Transverse colon (tissue), 3 donors: ENCODE results near the gene MCAM.

Experiments used
- POLR2A ChIP-seq: fragments of 450-650 bp; IDR thresholded peaks from one replicate; pipeline ENCODE4 v1.6.1; 2016; ENCODE audit warnings: antibody characterized with exemption, mild to moderate bottlenecking, moderate library complexity
- TF ChIP-seq, protein P1 (sequence below), 5 experiments: fragments of 200-600 bp in 3 of 5; fragments of 450-650 bp in 2 of 5; sonication (generic) in 3 of 5; IDR thresholded peaks; 1 replicate in 2 of 5; 2 replicates in 3 of 5; pipeline ENCODE4 v1.5.1; 2016 to 2017; ENCODE audit warnings: antibody characterized with exemption in 5 of 5, inconsistent platforms in 3 of 5, mild to moderate bottlenecking in 2 of 5, moderate library complexity in 1 of 5

DNA sequence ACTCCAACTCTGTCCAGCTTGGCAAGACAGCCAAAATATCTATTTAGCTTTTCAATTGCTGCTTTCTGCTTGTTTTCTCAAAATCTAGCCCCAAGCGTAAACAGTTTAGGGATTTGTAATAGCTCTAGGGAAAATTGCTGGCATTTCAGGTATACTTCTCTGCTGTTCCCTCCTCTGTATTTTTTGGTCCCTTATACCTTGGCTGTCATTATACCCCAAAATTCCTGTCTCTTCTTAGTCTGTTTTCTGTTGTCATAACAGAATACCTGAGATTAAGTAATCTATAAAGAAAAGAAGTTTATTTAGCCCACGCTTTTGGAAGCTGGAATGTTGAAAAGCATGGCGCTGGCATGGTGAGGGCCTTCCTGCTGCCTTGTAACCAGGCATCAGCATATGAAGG, 23.5 kb downstream of the MCAM start:
- TF ChIP-seq, protein P1, sequence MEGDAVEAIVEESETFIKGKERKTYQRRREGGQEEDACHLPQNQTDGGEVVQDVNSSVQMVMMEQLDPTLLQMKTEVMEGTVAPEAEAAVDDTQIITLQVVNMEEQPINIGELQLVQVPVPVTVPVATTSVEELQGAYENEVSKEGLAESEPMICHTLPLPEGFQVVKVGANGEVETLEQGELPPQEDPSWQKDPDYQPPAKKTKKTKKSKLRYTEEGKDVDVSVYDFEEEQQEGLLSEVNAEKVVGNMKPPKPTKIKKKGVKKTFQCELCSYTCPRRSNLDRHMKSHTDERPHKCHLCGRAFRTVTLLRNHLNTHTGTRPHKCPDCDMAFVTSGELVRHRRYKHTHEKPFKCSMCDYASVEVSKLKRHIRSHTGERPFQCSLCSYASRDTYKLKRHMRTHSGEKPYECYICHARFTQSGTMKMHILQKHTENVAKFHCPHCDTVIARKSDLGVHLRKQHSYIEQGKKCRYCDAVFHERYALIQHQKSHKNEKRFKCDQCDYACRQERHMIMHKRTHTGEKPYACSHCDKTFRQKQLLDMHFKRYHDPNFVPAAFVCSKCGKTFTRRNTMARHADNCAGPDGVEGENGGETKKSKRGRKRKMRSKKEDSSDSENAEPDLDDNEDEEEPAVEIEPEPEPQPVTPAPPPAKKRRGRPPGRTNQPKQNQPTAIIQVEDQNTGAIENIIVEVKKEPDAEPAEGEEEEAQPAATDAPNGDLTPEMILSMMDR (IDR thresholded peaks at IDR 0.05), result no peak
- no peak for TF ChIP-seq POLR2A
